Activated T-helper 1 cell treated with anti-CD3 and anti-CD28 coated beads, Interleukin-12 subunit alpha, Interleukin-12 subunit beta, Interleukin-2, Interleukin-4 antibody, amounts not matched to agents 30 ng/mL and 10 ng/mL and 1 ng/mL, durations not matched to agents 14 hours and 24 hours and 36 hours (primary cell): ENCODE results near the gene LLCFC1. TPM values are rescaled to one million over a fixed set of nuclear protein-coding genes. Genes with fewer than 3 reads are reported as not detected.

Experiments
- DNase-seq: peaks from one replicate; pipeline ENCODE4 v3.0.0; 2021; ENCODE audit warnings: low spot score
- H3K27ac Mint-ChIP-seq: one replicate; pipeline ENCODE4 v1.8.0; 2021; ENCODE audit warnings: mild to moderate bottlenecking, mixed read lengths
- H3K27me3 Mint-ChIP-seq: one replicate; pipeline ENCODE4 v1.8.0; 2022; ENCODE audit warnings: mild to moderate bottlenecking, moderate library complexity, mixed read lengths; ENCODE audit not compliant: insufficient read depth
- H3K36me3 Mint-ChIP-seq: one replicate; pipeline ENCODE4 v1.8.0; 2021; ENCODE audit warnings: low read depth, mixed read lengths
- H3K4me1 Mint-ChIP-seq: one replicate; pipeline ENCODE4 v1.8.0; 2021; ENCODE audit warnings: low read depth, mixed read lengths
- H3K4me3 Mint-ChIP-seq: one replicate; pipeline ENCODE4 v1.8.0; 2021; ENCODE audit warnings: mild to moderate bottlenecking, moderate library complexity, mixed read lengths
- H3K9me3 Mint-ChIP-seq: one replicate; pipeline ENCODE4 v1.8.0; 2021; ENCODE audit warnings: mixed read lengths
- intact Hi-C: fragments of 100-400 bp; cut with micrococcal nuclease; formaldehyde crosslinking; loops from one replicate; pipeline ENCODE4 v1.15.1; 2024
- total RNA-seq: library from RNA; stranded (reverse); gene quantifications from 2 replicates; pipeline ENCODE4 v1.2.3, GENCODE V29; 2022

Gene LLCFC1
- total RNA-seq, 1 donor from 2014 or later, result not detected

- Mint-ChIP-seq H3K4me1 (no peaks in the 10 kb centered on the region), H3K9me3 (no peaks in the 10 kb centered on the region), H3K4me3 (no peak overlapping the region), H3K27me3 (peaks cover 11% of the 10 kb centered on the region), H3K36me3 (no peaks in the 10 kb centered on the region), H3K27ac (no peak overlapping the region)
- DNase-seq, result no peak
- intact Hi-C loops, result no loop called here
Observed at GRCh38 chr7:142917447-142917846, 21.8 kb upstream of the LLCFC1 start.

- intact Hi-C loops, result no loop called here
- no peaks in the 10 kb centered on the region for H3K9me3 Mint-ChIP-seq
- no peak overlapping the region for H3K27ac Mint-ChIP-seq
- peaks cover 8% of the 10 kb centered on the region for H3K27me3 Mint-ChIP-seq
- DNase-seq, result no peak
- no peaks in the 10 kb centered on the region for H3K4me1 Mint-ChIP-seq
- no peak overlapping the region for H3K4me3 Mint-ChIP-seq
- H3K36me3 Mint-ChIP-seq, result no peaks in the 10 kb centered on the region
Observed at GRCh38 chr7:142918901-142919300, 20.4 kb upstream of the LLCFC1 start.

GRCh38 chr7:142919656-142920055, 19.6 kb upstream of the LLCFC1 start:
- no peak for DNase-seq
- H3K27me3 Mint-ChIP-seq, result peaks cover 4% of the 10 kb centered on the region
- no peaks in the 10 kb centered on the region for H3K36me3 Mint-ChIP-seq
- no peak overlapping the region for H3K27ac Mint-ChIP-seq
- intact Hi-C loops, result no loop called here
- H3K4me1 Mint-ChIP-seq, result no peaks in the 10 kb centered on the region
- H3K9me3 Mint-ChIP-seq, result no peaks in the 10 kb centered on the region
- H3K4me3 Mint-ChIP-seq, result no peak overlapping the region

- Mint-ChIP-seq H3K4me1 (no peaks in the 10 kb centered on the region), H3K27me3 (no peaks in the 10 kb centered on the region), H3K4me3 (no peak overlapping the region), H3K36me3 (no peaks in the 10 kb centered on the region), H3K9me3 (no peaks in the 10 kb centered on the region), H3K27ac (no peak overlapping the region)
- intact Hi-C loops, result no loop called here
- DNase-seq, result no peak
Observed at GRCh38 chr7:142923391-142923790, 15.9 kb upstream of the LLCFC1 start.

GRCh38 chr7:142925413-142925812, 13.9 kb upstream of the LLCFC1 start:
- H3K4me1 Mint-ChIP-seq, result no peaks in the 10 kb centered on the region
- H3K27ac Mint-ChIP-seq, result no peak overlapping the region
- no peak overlapping the region for H3K4me3 Mint-ChIP-seq
- intact Hi-C loops, result no loop called here
- H3K36me3 Mint-ChIP-seq, result no peaks in the 10 kb centered on the region
- H3K9me3 Mint-ChIP-seq, result no peaks in the 10 kb centered on the region
- no peaks in the 10 kb centered on the region for H3K27me3 Mint-ChIP-seq
- no peak for DNase-seq

GRCh38 chr7:142927085-142927745, 12.1 kb upstream of the LLCFC1 start:
- Mint-ChIP-seq H3K9me3 (no peaks in the 10 kb centered on the region), H3K4me1 (no peaks in the 10 kb centered on the region), H3K27ac (no peak overlapping the region), H3K27me3 (no peaks in the 10 kb centered on the region), H3K36me3 (no peaks in the 10 kb centered on the region), H3K4me3 (no peak overlapping the region)
- DNase-seq, result no peak
- intact Hi-C loops, result no loop called here

- no peak for DNase-seq
- Mint-ChIP-seq H3K27me3 (peaks cover under 1% of the 10 kb centered on the region), H3K36me3 (no peaks in the 10 kb centered on the region), H3K4me3 (no peak overlapping the region), H3K4me1 (no peaks in the 10 kb centered on the region), H3K9me3 (no peaks in the 10 kb centered on the region), H3K27ac (no peak overlapping the region)
- intact Hi-C loops, result no loop called here
Observed at GRCh38 chr7:142927949-142928348, 11.3 kb upstream of the LLCFC1 start.

GRCh38 chr7:142930126-142930730, 9.1 kb upstream of the LLCFC1 start:
- no peak overlapping the region for H3K27ac Mint-ChIP-seq
- H3K36me3 Mint-ChIP-seq, result no peaks in the 10 kb centered on the region
- H3K4me3 Mint-ChIP-seq, result no peak overlapping the region
- intact Hi-C loops, result no loop called here
- no peaks in the 10 kb centered on the region for H3K9me3 Mint-ChIP-seq
- peaks cover 5% of the 10 kb centered on the region for H3K27me3 Mint-ChIP-seq
- DNase-seq, result no peak
- H3K4me1 Mint-ChIP-seq, result no peaks in the 10 kb centered on the region

GRCh38 chr7:142932386-142933091, 6.7 kb upstream of the LLCFC1 start:
- Mint-ChIP-seq H3K4me1 (no peaks in the 10 kb centered on the region), H3K9me3 (no peaks in the 10 kb centered on the region), H3K36me3 (no peaks in the 10 kb centered on the region), H3K27me3 (peaks cover 5% of the 10 kb centered on the region), H3K27ac (no peak overlapping the region), H3K4me3 (no peak overlapping the region)
- intact Hi-C loops, result no loop called here
- no peak for DNase-seq

- no peak for DNase-seq
- peaks cover 5% of the 10 kb centered on the region for H3K27me3 Mint-ChIP-seq
- no peak overlapping the region for H3K27ac Mint-ChIP-seq
- no peaks in the 10 kb centered on the region for H3K36me3 Mint-ChIP-seq
- H3K4me3 Mint-ChIP-seq, result no peak overlapping the region
- no peaks in the 10 kb centered on the region for H3K4me1 Mint-ChIP-seq
- no peaks in the 10 kb centered on the region for H3K9me3 Mint-ChIP-seq
- intact Hi-C loops, result no loop called here
Observed at GRCh38 chr7:142933092-142933475, 6.2 kb upstream of the LLCFC1 start.

- H3K4me1 Mint-ChIP-seq, result no peaks in the 10 kb centered on the region
- H3K27me3 Mint-ChIP-seq, result peaks cover 5% of the 10 kb centered on the region
- H3K4me3 Mint-ChIP-seq, result no peak within 1 kb of the TSS
- no peaks in the 10 kb centered on the region for H3K9me3 Mint-ChIP-seq
- no peak for DNase-seq
- H3K27ac Mint-ChIP-seq, result no peak within 1 kb of the TSS
- intact Hi-C loops, result no loop called here
- H3K36me3 Mint-ChIP-seq, result no peaks in the 10 kb centered on the region
Observed at GRCh38 chr7:142933624-142934023, 5.7 kb upstream of the LLCFC1 start, which contains the start of gene TRPV5. Gene TRPV5, minus strand, starts transcription at chr7:142933746. Its CDS starts 287 bp downstream, at chr7:142933459.

GRCh38 chr7:142934056-142934455, 5.2 kb upstream of the LLCFC1 start:
- intact Hi-C loops, result no loop called here
- no peaks in the 10 kb centered on the region for H3K36me3 Mint-ChIP-seq
- H3K4me3 Mint-ChIP-seq, result no peak overlapping the region
- no peaks in the 10 kb centered on the region for H3K9me3 Mint-ChIP-seq
- peaks cover 8% of the 10 kb centered on the region for H3K27me3 Mint-ChIP-seq
- no peak for DNase-seq
- no peaks in the 10 kb centered on the region for H3K4me1 Mint-ChIP-seq
- H3K27ac Mint-ChIP-seq, result no peak overlapping the region

GRCh38 chr7:142935941-142936565, 3.2 kb upstream of the LLCFC1 start:
- DNase-seq, result no peak
- Mint-ChIP-seq H3K4me1 (no peaks in the 10 kb centered on the region), H3K27me3 (peaks cover 8% of the 10 kb centered on the region), H3K4me3 (no peak overlapping the region), H3K36me3 (no peaks in the 10 kb centered on the region), H3K9me3 (no peaks in the 10 kb centered on the region), H3K27ac (no peak overlapping the region)
- intact Hi-C loops, result no loop called here
